ENCODE results near the gene KLHL24. TPM values are rescaled to one million over a fixed set of nuclear protein-coding genes. Genes with fewer than 3 reads are reported as not detected.
A peak's percentile ranks its signal among the peaks of the same experiment; 100 is the strongest.

The KLHL24 gene, protein sequence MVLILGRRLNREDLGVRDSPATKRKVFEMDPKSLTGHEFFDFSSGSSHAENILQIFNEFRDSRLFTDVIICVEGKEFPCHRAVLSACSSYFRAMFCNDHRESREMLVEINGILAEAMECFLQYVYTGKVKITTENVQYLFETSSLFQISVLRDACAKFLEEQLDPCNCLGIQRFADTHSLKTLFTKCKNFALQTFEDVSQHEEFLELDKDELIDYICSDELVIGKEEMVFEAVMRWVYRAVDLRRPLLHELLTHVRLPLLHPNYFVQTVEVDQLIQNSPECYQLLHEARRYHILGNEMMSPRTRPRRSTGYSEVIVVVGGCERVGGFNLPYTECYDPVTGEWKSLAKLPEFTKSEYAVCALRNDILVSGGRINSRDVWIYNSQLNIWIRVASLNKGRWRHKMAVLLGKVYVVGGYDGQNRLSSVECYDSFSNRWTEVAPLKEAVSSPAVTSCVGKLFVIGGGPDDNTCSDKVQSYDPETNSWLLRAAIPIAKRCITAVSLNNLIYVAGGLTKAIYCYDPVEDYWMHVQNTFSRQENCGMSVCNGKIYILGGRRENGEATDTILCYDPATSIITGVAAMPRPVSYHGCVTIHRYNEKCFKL
- 86.1 and 92.1 TPM in 2 replicates for polyA plus RNA-seq
- 352 and 354 TPM in 2 replicates for polyA minus RNA-seq

GRCh38 chr3:183635431-183636220, at the start of gene KLHL24:
Gene KLHL24 (plus strand): TSS chr3:183635623. CDS start chr3:183650357, 14,734 bp downstream.
- peaks cover 7% of the 10 kb centered on the region for H3F3A ChIP-seq (ENCODE audit: insufficient read depth, low read length, poor library complexity, severe bottlenecking)

GRCh38 chr3:183586477-183586876, 48.9 kb upstream of the KLHL24 start:
- H3K9me3 ChIP-seq (ENCODE audit: low read length) = no peaks in the 10 kb centered on the region
- no peak for TF ChIP-seq EP300 (conservative IDR thresholded peaks at IDR 0.05; ENCODE audit: poor library complexity, severe bottlenecking)
- TF ChIP-seq TAF1 (IDR thresholded peaks at IDR 0.05; ENCODE audit: low read depth) = no peak
- TF ChIP-seq EZH2 (IDR thresholded peaks at IDR 0.05; ENCODE audit: borderline replicate concordance, insufficient read depth, low read length, poor library complexity, severe bottlenecking) = no peak
- no peak for TF ChIP-seq RAD21 (conservative IDR thresholded peaks at IDR 0.05)
- TF ChIP-seq POLR2AphosphoS5 (IDR thresholded peaks at IDR 0.05) = no peak
- no peak for TF ChIP-seq SMC3 (conservative IDR thresholded peaks at IDR 0.05; ENCODE audit: poor library complexity)
- TF ChIP-seq, protein P1, sequence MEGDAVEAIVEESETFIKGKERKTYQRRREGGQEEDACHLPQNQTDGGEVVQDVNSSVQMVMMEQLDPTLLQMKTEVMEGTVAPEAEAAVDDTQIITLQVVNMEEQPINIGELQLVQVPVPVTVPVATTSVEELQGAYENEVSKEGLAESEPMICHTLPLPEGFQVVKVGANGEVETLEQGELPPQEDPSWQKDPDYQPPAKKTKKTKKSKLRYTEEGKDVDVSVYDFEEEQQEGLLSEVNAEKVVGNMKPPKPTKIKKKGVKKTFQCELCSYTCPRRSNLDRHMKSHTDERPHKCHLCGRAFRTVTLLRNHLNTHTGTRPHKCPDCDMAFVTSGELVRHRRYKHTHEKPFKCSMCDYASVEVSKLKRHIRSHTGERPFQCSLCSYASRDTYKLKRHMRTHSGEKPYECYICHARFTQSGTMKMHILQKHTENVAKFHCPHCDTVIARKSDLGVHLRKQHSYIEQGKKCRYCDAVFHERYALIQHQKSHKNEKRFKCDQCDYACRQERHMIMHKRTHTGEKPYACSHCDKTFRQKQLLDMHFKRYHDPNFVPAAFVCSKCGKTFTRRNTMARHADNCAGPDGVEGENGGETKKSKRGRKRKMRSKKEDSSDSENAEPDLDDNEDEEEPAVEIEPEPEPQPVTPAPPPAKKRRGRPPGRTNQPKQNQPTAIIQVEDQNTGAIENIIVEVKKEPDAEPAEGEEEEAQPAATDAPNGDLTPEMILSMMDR (IDR thresholded peaks at IDR 0.05; ENCODE audit: poor library complexity, severe bottlenecking) = no peak

More at GRCh38 chr3:183635431-183636220, at the start of gene KLHL24:
- H3K9ac ChIP-seq (ENCODE audit: low read length) = peak within 1 kb of the TSS; percentile 100
- peak within 1 kb of the TSS; percentile 68 for H3K4me2 ChIP-seq (ENCODE audit: low read length)
- H3K36me3 ChIP-seq (ENCODE audit: insufficient read depth, low read length) = no peaks in the 10 kb centered on the region
- no peaks in the 10 kb centered on the region for H3K27me3 ChIP-seq (ENCODE audit: insufficient read depth, low read depth, low read length)
- H2AFZ ChIP-seq (ENCODE audit: low read depth, low read length) = peak within 1 kb of the TSS; percentile 94
- no peak for TF ChIP-seq EZH2 (IDR thresholded peaks at IDR 0.05; ENCODE audit: borderline replicate concordance, insufficient read depth, low read length, poor library complexity, severe bottlenecking)
- TF ChIP-seq RAD21 (conservative IDR thresholded peaks at IDR 0.05) = no peak
- peak; percentile 60 for TF ChIP-seq MXI1 (conservative IDR thresholded peaks at IDR 0.05; ENCODE audit: poor library complexity, severe bottlenecking)
- TF ChIP-seq SMC3 (conservative IDR thresholded peaks at IDR 0.05; ENCODE audit: poor library complexity) = peak; percentile 46
- peak; percentile 82 for TF ChIP-seq TAF1 (IDR thresholded peaks at IDR 0.05; ENCODE audit: low read depth)
- peak; percentile 100 for TF ChIP-seq POLR2AphosphoS5 (IDR thresholded peaks at IDR 0.05)
- TF ChIP-seq, protein P2, sequence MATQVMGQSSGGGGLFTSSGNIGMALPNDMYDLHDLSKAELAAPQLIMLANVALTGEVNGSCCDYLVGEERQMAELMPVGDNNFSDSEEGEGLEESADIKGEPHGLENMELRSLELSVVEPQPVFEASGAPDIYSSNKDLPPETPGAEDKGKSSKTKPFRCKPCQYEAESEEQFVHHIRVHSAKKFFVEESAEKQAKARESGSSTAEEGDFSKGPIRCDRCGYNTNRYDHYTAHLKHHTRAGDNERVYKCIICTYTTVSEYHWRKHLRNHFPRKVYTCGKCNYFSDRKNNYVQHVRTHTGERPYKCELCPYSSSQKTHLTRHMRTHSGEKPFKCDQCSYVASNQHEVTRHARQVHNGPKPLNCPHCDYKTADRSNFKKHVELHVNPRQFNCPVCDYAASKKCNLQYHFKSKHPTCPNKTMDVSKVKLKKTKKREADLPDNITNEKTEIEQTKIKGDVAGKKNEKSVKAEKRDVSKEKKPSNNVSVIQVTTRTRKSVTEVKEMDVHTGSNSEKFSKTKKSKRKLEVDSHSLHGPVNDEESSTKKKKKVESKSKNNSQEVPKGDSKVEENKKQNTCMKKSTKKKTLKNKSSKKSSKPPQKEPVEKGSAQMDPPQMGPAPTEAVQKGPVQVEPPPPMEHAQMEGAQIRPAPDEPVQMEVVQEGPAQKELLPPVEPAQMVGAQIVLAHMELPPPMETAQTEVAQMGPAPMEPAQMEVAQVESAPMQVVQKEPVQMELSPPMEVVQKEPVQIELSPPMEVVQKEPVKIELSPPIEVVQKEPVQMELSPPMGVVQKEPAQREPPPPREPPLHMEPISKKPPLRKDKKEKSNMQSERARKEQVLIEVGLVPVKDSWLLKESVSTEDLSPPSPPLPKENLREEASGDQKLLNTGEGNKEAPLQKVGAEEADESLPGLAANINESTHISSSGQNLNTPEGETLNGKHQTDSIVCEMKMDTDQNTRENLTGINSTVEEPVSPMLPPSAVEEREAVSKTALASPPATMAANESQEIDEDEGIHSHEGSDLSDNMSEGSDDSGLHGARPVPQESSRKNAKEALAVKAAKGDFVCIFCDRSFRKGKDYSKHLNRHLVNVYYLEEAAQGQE (IDR thresholded peaks at IDR 0.05; ENCODE audit: borderline replicate concordance) = peak; percentile 90
- TF ChIP-seq, protein P1 (IDR thresholded peaks at IDR 0.05; ENCODE audit: poor library complexity, severe bottlenecking) = peak; percentile 19
- TF ChIP-seq EP300 (conservative IDR thresholded peaks at IDR 0.05; ENCODE audit: poor library complexity, severe bottlenecking) = peak; percentile 63
- peak within 1 kb of the TSS; percentile 99 for H3K4me3 ChIP-seq (ENCODE audit: low read length)
- H3K9me3 ChIP-seq (ENCODE audit: low read length) = no peaks in the 10 kb centered on the region
- H3K27ac ChIP-seq (ENCODE audit: low read length) = peak within 1 kb of the TSS; percentile 99
- H4K20me1 ChIP-seq (ENCODE audit: insufficient read depth) = peaks cover 17% of the 10 kb centered on the region
- peaks cover 36% of the 10 kb centered on the region for H3K79me2 ChIP-seq (replicated peaks; ENCODE audit: insufficient read depth, low read length)
- no peaks in the 10 kb centered on the region for H3K9me2 ChIP-seq (ENCODE audit: insufficient read depth, low read length)

More at GRCh38 chr3:183586477-183586876, 48.9 kb upstream of the KLHL24 start:
- H3F3A ChIP-seq (ENCODE audit: insufficient read depth, low read length, poor library complexity, severe bottlenecking) = no peaks in the 10 kb centered on the region
- H3K4me3 ChIP-seq (ENCODE audit: low read length) = no peak overlapping the region
- no peaks in the 10 kb centered on the region for H4K20me1 ChIP-seq (ENCODE audit: insufficient read depth)
- H3K4me2 ChIP-seq (ENCODE audit: low read length) = no peak overlapping the region
- H2AFZ ChIP-seq (ENCODE audit: low read depth, low read length) = no peak overlapping the region
- H3K9me2 ChIP-seq (ENCODE audit: insufficient read depth, low read length) = no peaks in the 10 kb centered on the region
- no peaks in the 10 kb centered on the region for H3K36me3 ChIP-seq (ENCODE audit: insufficient read depth, low read length)
- no peak overlapping the region for H3K27ac ChIP-seq (ENCODE audit: low read length)
- no peaks in the 10 kb centered on the region for H3K79me2 ChIP-seq (replicated peaks; ENCODE audit: insufficient read depth, low read length)
- H3K9ac ChIP-seq (ENCODE audit: low read length) = no peak overlapping the region
- no peaks in the 10 kb centered on the region for H3K27me3 ChIP-seq (ENCODE audit: insufficient read depth, low read depth, low read length)
